ENCODE results near the gene ACBD4. TPM values are rescaled to one million over a fixed set of nuclear protein-coding genes. Genes with fewer than 3 reads are reported as not detected.

The ACBD4 gene
- total and polyA plus RNA-seq, 2 of the 4 experiments (the other 2 are of a cell fraction): 2.3 to 5.7 TPM

DNA sequence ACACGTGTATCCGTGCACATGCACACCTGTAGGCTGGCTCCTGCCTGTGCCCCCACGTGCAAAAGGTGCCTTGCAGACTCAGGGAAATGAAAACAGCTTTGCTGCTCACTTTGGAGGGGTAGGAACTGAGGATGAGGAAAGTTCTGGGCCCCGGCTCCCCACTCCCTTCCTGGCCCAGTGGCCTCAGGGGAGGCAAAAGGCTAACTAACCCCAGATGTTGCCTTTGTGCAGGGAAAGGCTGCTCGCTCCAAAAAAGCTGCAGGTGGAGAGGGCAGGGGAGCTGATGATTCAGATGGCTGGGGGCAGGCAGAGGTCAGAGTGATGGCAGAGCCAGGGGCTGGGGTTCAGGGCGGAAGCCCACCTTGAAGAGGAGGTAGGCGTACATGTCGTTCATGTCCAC lies 15.5 kb upstream of the ACBD4 start:
- ChIA-PET POLR2A (ENCODE audit: unreplicated experiment) (no interaction called here), CTCF (no interaction called here)
- peaks cover 23% of the 10 kb centered on the region for H3K4me1 ChIP-seq (ENCODE audit: control insufficient read depth, insufficient read depth, low read length)
- no peak overlapping the region for H3K18ac ChIP-seq (ENCODE audit: low read depth, low read length)
- no TSS peak for BruUV-seq (replicated peaks)
- H2BK15ac ChIP-seq (ENCODE audit: low read depth, low read length): no peak overlapping the region
- no peak overlapping the region for H3K56ac ChIP-seq (ENCODE audit: extremely low read depth, insufficient read depth, low read length)
- H2AK5ac ChIP-seq (ENCODE audit: low read depth, low read length): no peak overlapping the region; the same call in 1 of the 2 replicates
- ATAC-seq (ENCODE audit: low read depth): no peak
- H2BK120ac ChIP-seq (ENCODE audit: low read depth, low read length): no peak overlapping the region
- H2AFZ ChIP-seq (replicated peaks; ENCODE audit: low read length, poor library complexity): no peak overlapping the region
- peaks cover 24% of the 10 kb centered on the region; the same call in 1 of the 2 replicates for H3K36me3 ChIP-seq (ENCODE audit: control insufficient read depth, insufficient read depth, low read length)
- H4K20me1 ChIP-seq (ENCODE audit: insufficient read depth, low read length): no peaks in the 10 kb centered on the region
- no peak overlapping the region for H4K8ac ChIP-seq (ENCODE audit: low read depth in 2 of 2, low read length in 2 of 2)
- no peak overlapping the region for H2BK5ac ChIP-seq (ENCODE audit: low read depth, low read length, poor library complexity, severe bottlenecking)
- H3K4me2 ChIP-seq (ENCODE audit: low read depth, low read length): no peak overlapping the region
- H3K4ac ChIP-seq (ENCODE audit: low read depth, low read length): no peak overlapping the region
- DNase-seq: no peak
- H3K27me3 ChIP-seq (ENCODE audit: control insufficient read depth, insufficient read depth, low read length): no peaks in the 10 kb centered on the region
- in situ Hi-C loops (cut with MboI; ENCODE audit: low sequenced_read_pairs): no loop called here
- H3K9me1 ChIP-seq (ENCODE audit: insufficient read depth, low read length): peaks cover 21% of the 10 kb centered on the region
- no peak overlapping the region for H2BK20ac ChIP-seq (ENCODE audit: low read depth, low read length)
- dilution Hi-C loops (cut with HindIII; ENCODE audit: low sequenced_read_pairs, unreplicated experiment): no loop called here
- H4K5ac ChIP-seq (ENCODE audit: low read depth, low read length): no peak overlapping the region
- no peak overlapping the region for H3K4me3 ChIP-seq (ENCODE audit: insufficient read depth, low read depth, low read length)
- TF ChIP-seq CHD1 (IDR thresholded peaks at IDR 0.05; ENCODE audit: low read depth, low read length) (no peak), MAZ (IDR thresholded peaks at IDR 0.05; ENCODE audit: borderline replicate concordance, low read depth, low read length) (no peak), FOS (IDR thresholded peaks at IDR 0.05; ENCODE audit: low read depth, low read length) (no peak), MAFK (IDR thresholded peaks at IDR 0.05; ENCODE audit: low read depth, low read length) (no peak), CEBPB (IDR thresholded peaks at IDR 0.05; ENCODE audit: low read depth, low read length) (no peak), POLR2A (IDR thresholded peaks at IDR 0.05; ENCODE audit: low read depth, low read length) (no peak), SMC3 (IDR thresholded peaks at IDR 0.05; ENCODE audit: low read depth, low read length) (no peak), BHLHE40 (IDR thresholded peaks at IDR 0.05; ENCODE audit: low read depth, low read length) (no peak)
- TF ChIP-seq, protein P1, sequence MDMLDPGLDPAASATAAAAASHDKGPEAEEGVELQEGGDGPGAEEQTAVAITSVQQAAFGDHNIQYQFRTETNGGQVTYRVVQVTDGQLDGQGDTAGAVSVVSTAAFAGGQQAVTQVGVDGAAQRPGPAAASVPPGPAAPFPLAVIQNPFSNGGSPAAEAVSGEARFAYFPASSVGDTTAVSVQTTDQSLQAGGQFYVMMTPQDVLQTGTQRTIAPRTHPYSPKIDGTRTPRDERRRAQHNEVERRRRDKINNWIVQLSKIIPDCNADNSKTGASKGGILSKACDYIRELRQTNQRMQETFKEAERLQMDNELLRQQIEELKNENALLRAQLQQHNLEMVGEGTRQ (IDR thresholded peaks at IDR 0.05; ENCODE audit: low read depth, low read length): no peak
- TF ChIP-seq, protein P2, sequence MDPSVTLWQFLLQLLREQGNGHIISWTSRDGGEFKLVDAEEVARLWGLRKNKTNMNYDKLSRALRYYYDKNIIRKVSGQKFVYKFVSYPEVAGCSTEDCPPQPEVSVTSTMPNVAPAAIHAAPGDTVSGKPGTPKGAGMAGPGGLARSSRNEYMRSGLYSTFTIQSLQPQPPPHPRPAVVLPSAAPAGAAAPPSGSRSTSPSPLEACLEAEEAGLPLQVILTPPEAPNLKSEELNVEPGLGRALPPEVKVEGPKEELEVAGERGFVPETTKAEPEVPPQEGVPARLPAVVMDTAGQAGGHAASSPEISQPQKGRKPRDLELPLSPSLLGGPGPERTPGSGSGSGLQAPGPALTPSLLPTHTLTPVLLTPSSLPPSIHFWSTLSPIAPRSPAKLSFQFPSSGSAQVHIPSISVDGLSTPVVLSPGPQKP (IDR thresholded peaks at IDR 0.05; ENCODE audit: borderline replicate concordance, low read depth, low read length): no peak
- 87% methylated on average over 3 of the region's 8 CpGs; no CpG with 5 or more reads in 1 of the 2 experiments for WGBS, 2 experiments (ENCODE audit: extremely low coverage in 2 of 2, insufficient read length in 1 of 2)
- H3K9ac ChIP-seq (ENCODE audit: low read depth, low read length): no peak overlapping the region
- no peak overlapping the region for H3K23ac ChIP-seq (ENCODE audit: low read depth, low read length)
- no peak overlapping the region for H3K27ac ChIP-seq (ENCODE audit: insufficient read depth, low read length)
- no peak overlapping the region for H3K14ac ChIP-seq (replicated peaks; ENCODE audit: low read depth, low read length)
- no peak overlapping the region for H4K91ac ChIP-seq (ENCODE audit: insufficient read depth, low read depth, low read length)
- intact Hi-C loops (cut with micrococcal nuclease): no loop called here
- no peaks in the 10 kb centered on the region for H3K9me3 ChIP-seq (ENCODE audit: control insufficient read depth, insufficient read depth, low read length)
- no peak overlapping the region for H2AK9ac ChIP-seq (replicated peaks; ENCODE audit: low read depth, low read length, poor library complexity)
- H3K79me1 ChIP-seq (ENCODE audit: low read depth in 1 of 2, low read length in 2 of 2): peaks cover 27 to 38% of the 10 kb centered on the region in 2 experiments

All from IMR-90 (cell line).